GM18517 (cell line): ENCODE results near the gene KRT28.

Source experiments
- ATAC-seq: cut with Tn5 transposase; IDR thresholded peaks from one replicate; pipeline ENCODE4 v1.9.1; 2021; ENCODE audit warnings: mild to moderate bottlenecking, moderate library complexity; ENCODE audit not compliant: unreplicated experiment

The KRT28 gene

GRCh38 chr17:40799859-40800258, at the start of gene KRT28:
Gene KRT28 (minus strand): TSS chr17:40799959. CDS start chr17:40799893, 66 bp downstream.
- ATAC-seq, result no peak

- no peak for ATAC-seq
Observed at GRCh38 chr17:40848583-40849235, 49.0 kb upstream of the KRT28 start.

- ATAC-seq, result no peak
Observed at GRCh38 chr17:40846515-40847144, 46.9 kb upstream of the KRT28 start.

- no peak for ATAC-seq
Observed at GRCh38 chr17:40844671-40845107, 44.9 kb upstream of the KRT28 start.

- ATAC-seq, result no peak
Observed at GRCh38 chr17:40843242-40843641, 43.5 kb upstream of the KRT28 start.

- ATAC-seq, result no peak
Observed at GRCh38 chr17:40841246-40841645, 41.5 kb upstream of the KRT28 start.

GRCh38 chr17:40839194-40839593, 39.4 kb upstream of the KRT28 start:
- ATAC-seq, result no peak

- no peak for ATAC-seq
Observed at GRCh38 chr17:40836020-40836419, 36.3 kb upstream of the KRT28 start.

GRCh38 chr17:40833882-40834281, 34.1 kb upstream of the KRT28 start:
- no peak for ATAC-seq

GRCh38 chr17:40832840-40833239, 33.1 kb upstream of the KRT28 start:
- no peak for ATAC-seq

GRCh38 chr17:40830085-40830776, 30.5 kb upstream of the KRT28 start:
- no peak for ATAC-seq

- ATAC-seq, result no peak
Observed at GRCh38 chr17:40828454-40829044, 28.8 kb upstream of the KRT28 start.

GRCh38 chr17:40827746-40828453, 28.1 kb upstream of the KRT28 start:
- ATAC-seq, result no peak

- ATAC-seq, result no peak
Observed at GRCh38 chr17:40825599-40825998, 25.8 kb upstream of the KRT28 start.

- ATAC-seq, result no peak
Observed at GRCh38 chr17:40824015-40824832, 24.5 kb upstream of the KRT28 start.

- no peak for ATAC-seq
Observed at GRCh38 chr17:40822132-40822812, 22.5 kb upstream of the KRT28 start, which contains the start of gene KRT10. Gene KRT10 (minus strand): TSS chr17:40822614. CDS start chr17:40822585, 29 bp downstream.

GRCh38 chr17:40821536-40821935, 21.8 kb upstream of the KRT28 start:
- ATAC-seq, result no peak

GRCh38 chr17:40820228-40820838, 20.6 kb upstream of the KRT28 start:
- ATAC-seq, result no peak

GRCh38 chr17:40819528-40820125, 19.9 kb upstream of the KRT28 start:
- ATAC-seq, result no peak
